ENCODE measurements around the gene VAV3.
"Not testable (repeated sequence)": the region's sequence is repeated elsewhere in the genome, so short reads cannot be mapped to it uniquely, and the experiment has no call there.

The VAV3 gene

GRCh38 chr1:107677697-107678096 is 287.3 kb downstream of the VAV3 start:
- no peak for DNase-seq

GRCh38 chr1:107674486-107674885 is 290.5 kb downstream of the VAV3 start:
- no peak for DNase-seq

GRCh38 chr1:107673006-107673405 is 292.0 kb downstream of the VAV3 start:
- DNase-seq = no peak

- no peak for DNase-seq
Measured at GRCh38 chr1:107670397-107671040, 294.5 kb downstream of the VAV3 start.

- DNase-seq = no peak
Measured at GRCh38 chr1:107669996-107670395, 295.0 kb downstream of the VAV3 start.

GRCh38 chr1:107668762-107669161 is 296.2 kb downstream of the VAV3 start:
- no peak for DNase-seq

GRCh38 chr1:107666493-107666892 is 298.5 kb downstream of the VAV3 start:
- no peak for DNase-seq

- DNase-seq = no peak
Measured at GRCh38 chr1:107664982-107665925, 299.7 kb downstream of the VAV3 start.

- no peak for DNase-seq
Measured at GRCh38 chr1:107662971-107663370, 302.0 kb downstream of the VAV3 start.

GRCh38 chr1:107661158-107661557 is 303.8 kb downstream of the VAV3 start:
- DNase-seq = no peak

GRCh38 chr1:107659961-107660360 is 305.0 kb downstream of the VAV3 start:
- no peak for DNase-seq

GRCh38 chr1:107657356-107657755 is 307.6 kb downstream of the VAV3 start:
- DNase-seq = no peak

- DNase-seq = no peak
Measured at GRCh38 chr1:107653765-107654164, 311.2 kb downstream of the VAV3 start.

- no peak for DNase-seq
Measured at GRCh38 chr1:107653005-107653404, 312.0 kb downstream of the VAV3 start.

GRCh38 chr1:107650825-107651224 is 314.2 kb downstream of the VAV3 start:
- DNase-seq = not testable (repeated sequence)

- DNase-seq = no peak
Measured at GRCh38 chr1:107649023-107649422, 316.0 kb downstream of the VAV3 start.

- no peak for DNase-seq
Measured at GRCh38 chr1:107648071-107648470, 316.9 kb downstream of the VAV3 start.

- no peak for DNase-seq
Measured at GRCh38 chr1:107647012-107647411, 318.0 kb downstream of the VAV3 start.

- DNase-seq = no peak
Measured at GRCh38 chr1:107643766-107644165, 321.2 kb downstream of the VAV3 start.

- no peak for DNase-seq
Measured at GRCh38 chr1:107640207-107640606, 324.8 kb downstream of the VAV3 start.

GRCh38 chr1:107637101-107637500 is 327.9 kb downstream of the VAV3 start:
- no peak for DNase-seq

- DNase-seq = no peak
Measured at GRCh38 chr1:107633596-107633995, 331.4 kb downstream of the VAV3 start.

- DNase-seq = no peak
Measured at GRCh38 chr1:107626073-107626796, 338.7 kb downstream of the VAV3 start.

Measured in activated naive CD4-positive, alpha-beta T cell (primary cell).